ENCODE measurements around the gene CLMN.
"Not testable (repeated sequence)": the region's sequence is repeated elsewhere in the genome, so short reads cannot be mapped to it uniquely, and the experiment has no call there.

CLMN gene

DNA sequence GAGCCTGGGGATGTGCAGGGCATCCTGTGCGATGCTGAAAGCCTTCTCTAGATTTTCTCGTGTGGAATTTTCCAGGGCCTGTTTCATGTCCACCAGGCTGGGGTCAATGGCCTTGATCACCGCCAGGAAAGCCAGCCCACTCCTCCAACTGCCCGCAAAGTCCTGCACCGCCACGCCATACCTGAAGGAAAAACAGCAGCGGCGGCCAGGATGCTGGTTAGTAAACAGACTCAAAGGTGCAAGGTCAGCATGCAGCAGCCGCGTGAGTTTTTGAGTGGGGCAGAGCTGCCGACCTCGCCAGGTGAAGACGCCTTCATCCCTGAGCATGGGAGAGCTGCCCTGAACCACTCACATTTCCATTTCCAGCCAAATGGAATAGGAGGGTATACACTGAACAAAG is 109.0 kb downstream of the CLMN start:
- no peak for DNase-seq

DNA sequence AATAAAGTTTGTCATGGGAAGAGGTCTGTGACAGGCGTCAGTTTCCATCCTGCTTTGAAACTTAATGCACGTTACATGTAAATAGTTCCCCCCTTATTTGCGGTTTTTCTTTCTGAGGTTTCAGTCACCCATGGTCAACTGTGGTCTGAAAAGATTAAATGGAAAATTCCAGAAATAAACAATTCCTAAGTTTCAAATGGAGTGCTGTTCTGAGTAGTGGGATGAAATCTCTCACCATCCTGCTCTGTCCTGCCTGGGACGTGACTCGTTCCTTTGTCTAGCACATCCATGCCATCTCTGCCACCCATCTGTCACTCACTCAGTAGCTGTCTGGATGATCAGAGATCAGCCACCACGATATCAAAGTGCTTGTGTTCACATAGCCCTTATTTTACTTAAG is 111.1 kb downstream of the CLMN start:
- DNase-seq, result no peak

DNA sequence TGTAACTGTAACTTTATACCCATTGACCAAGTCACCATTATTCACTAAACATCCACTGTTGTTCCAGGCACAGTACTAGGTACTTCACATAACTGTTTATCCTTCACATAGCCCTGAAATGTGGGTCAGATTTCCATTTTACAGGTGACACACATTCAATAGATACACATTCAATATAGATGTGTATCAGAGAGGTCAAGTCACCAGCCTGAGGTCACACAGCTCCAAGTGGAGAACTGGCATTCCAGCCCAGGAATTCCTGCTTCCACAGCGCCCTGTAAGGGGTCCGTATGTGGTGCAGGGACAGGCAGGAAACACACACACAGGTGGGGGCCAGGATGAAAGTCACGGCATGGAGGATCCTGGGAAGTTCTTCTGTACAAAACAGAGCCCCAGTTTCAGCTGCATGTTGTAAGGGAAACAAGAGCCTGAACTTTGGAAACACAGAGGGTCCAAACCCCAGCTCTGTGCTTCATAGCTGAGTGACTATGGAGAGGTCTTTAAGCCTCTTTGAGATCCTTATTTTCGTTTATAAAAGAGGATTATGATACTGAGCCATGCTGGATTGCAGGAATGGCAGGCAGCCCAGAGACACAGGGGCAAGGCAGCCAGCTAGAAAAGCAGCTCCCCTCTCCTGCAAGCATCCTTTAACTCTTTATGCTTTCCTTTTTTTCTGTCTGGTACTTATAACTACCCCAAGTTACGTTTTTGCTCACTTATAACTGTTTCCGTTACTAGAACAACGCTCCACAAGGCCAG is 112.1 kb downstream of the CLMN start:
- no peak for DNase-seq

DNA sequence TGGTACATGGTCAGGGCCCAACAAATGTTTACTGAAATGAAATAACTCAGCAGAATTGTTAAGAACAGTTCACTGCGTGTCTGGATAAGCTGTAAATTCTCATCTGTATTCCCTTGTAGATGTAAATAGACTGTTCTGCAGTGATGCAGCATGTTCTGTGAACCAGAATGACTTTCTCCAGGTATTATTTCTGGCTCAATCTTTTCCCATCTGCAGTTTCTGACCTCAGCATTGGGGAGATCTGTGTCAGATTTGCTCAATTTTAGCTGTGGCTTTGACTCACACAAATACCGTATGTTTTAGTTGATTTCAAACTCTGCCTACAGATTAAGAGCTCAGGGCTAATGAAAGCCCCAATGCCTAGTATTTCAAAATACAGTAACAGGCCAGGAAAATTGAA is 113.2 kb downstream of the CLMN start:
- DNase-seq, result no peak

DNA sequence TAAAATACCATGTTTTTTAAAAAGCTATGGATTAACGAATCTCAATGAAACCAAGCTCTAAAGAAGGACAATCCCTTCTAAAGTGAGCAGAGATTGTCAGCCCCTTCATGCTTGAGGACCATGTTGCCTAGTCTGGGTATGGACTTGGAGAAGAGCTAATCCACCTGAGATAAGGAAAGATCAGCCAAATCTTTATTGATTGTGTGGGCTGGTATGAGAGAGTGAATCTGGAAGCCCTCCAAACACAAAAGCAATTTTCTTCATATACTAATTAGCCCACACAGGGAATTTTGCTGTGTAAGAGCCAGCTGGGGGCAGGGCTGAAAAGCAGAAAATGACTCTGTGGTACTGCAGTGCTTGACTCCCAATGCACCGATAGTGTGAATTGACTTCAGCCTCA is 115.0 kb downstream of the CLMN start:
- peak; percentile 65 for DNase-seq

DNA sequence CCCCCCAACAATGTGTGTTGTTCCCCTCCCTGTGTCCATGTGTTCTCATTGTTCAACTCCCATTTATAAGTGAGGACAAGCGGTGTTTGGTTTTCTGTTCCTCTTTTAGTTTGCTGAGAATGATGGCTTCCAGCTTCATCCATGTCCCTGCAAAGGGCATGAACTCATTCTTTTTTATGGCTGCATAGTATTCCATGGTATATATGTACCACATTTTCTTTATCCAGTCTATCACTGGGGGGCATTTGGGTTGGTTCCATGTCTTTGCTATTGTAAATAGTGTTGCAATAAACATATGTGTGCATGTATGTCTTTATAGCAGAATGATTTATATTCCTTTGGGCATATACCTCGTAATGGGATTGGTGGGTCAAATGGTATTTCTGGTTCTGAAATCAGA is 118.0 kb downstream of the CLMN start:
- DNase-seq, result not testable (repeated sequence)

DNA sequence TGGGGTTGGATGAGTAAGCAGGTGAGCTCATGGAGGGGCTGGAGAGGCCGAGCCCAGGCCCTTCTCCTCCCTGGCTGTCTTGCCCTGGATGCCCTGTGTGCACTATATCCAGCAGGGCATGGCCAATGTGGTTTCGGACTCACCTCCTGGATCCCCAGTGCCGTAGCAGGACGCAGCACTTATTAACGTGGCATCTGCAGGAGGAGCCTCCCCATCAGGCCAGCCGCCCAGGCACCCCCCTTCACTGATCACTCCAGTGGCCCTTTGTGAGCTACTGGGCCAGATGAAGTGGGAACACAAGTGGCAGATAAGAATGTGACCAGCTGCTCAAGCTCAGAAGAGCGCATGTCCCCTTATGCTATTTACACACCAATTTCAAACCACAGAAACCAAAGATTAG is 119.3 kb downstream of the CLMN start:
- DNase-seq, result peak; percentile 88

DNA sequence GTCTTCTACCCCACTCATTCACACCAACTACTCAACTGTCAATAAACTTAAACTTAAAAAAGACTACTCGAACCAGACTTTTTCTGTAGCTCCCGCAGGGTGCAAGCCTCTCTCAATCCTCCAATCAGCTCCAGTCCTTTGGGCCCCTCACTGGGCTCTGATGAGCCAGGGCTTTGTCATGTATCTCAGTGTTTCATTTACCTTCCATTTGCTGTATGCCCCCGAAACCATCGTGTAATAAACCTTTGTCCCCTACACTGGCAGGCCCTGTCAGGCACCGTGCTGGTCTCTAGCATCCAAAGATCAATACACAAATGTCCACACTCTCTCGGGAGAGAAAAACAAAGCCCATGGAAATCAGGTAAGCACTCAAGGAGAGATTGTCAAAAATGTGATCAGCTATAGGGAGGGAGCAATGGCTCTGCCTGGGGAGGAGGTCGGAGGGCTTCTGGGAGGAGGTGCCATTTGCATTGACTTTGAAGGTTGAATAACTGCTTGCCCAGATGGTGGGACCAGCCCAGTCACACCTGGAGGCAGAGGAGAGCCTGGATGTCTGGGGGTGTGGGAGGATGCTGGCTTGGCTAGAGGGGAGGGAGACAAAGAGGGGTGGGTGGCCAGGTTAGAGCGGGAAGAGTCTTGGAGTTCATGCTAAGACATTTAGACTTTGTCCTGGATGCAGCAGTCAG is 120.3 kb downstream of the CLMN start:
- no peak for DNase-seq

DNA sequence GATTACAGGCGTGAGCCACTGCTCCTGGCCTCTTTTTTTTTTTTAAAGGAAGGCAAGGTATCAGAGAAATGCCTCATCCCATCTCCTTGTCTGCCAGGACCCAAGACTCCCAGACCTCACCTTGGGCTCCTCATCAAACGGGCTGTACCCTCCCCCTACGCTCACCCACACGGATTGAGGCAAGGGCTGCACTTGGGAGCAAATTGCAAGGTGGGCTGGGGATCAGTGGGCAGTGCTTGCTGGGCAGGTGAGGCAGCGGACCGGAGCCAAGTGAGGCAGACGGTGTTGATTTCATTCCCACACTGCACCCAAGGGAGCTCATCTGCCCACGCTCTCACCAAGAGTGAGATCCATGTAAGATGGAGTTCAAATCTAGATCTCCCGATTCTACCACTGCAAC is 121.4 kb downstream of the CLMN start:
- DNase-seq, result no peak

DNA sequence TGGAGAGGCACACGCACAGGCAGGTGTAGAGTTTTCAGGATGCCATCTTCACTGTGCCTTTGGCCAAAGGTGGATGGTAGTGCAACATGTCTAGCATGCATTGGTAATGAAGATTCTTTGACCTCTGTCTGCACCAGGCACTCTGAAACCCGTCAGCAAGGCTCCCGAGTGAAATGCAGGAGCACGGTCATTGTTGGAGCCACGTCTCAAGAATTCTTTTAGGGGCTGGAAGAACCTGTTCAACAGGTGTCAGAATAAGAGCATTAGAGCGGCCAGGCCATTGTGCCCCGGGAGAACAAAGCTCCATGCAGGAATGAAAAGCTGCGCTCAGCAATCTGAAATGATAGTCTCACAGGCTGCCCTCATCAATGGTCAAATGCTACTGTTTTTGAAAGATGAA is 122.2 kb downstream of the CLMN start:
- DNase-seq, result no peak

DNA sequence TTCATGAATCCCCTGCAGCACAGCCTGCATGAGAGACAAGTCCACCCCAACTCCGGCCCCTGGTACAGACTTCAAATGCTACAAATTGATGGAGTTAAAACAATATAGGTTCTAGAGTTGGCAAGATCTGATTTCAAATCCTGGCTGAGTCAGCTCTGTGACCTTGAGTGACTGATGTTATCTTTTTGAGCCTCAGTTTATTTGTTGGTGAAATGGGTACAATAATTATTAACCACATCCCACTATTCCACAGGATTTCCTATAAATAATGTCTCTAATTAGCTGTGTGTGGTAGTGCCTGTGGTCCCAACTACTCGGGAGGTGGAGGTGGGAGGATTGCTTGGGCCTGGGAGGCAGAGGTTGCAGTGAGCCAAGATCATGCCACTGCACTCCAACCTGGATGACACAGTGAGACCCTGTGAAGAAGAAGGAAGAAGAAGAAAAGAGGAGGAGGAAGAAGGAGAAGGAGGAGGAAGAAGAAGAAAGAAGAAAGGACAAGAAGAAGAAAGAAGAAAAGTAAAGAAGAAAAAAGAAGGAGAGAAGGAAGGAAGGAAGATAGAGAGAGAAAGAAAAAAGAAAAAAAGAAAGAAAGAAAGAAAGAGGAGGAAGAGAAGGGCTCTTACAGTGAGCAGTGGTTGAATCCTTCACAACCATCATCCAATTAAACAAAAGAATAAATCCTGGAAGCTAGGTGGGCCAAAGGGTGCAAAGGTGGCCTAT is 122.7 kb downstream of the CLMN start:
- no peak for DNase-seq

DNA sequence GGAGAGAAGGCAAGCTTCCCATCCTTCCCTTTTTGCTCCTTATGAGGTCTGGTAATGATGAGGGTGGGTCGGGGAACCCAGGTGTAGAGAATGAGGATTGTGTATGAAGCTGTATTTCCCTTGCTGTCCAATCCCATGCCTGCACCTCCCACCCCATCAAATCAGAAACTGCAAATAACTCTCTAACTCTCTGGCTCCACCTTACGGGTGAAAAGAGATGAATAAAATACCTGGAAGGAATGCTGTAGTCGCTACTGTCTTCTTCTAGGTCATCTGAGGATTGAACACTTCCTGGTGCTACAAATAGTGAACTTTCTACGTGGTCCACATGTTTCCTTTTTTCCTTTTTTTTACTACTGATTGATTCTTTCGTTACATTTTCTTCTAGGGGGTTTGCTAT is 123.4 kb downstream of the CLMN start:
- no peak for DNase-seq

DNA sequence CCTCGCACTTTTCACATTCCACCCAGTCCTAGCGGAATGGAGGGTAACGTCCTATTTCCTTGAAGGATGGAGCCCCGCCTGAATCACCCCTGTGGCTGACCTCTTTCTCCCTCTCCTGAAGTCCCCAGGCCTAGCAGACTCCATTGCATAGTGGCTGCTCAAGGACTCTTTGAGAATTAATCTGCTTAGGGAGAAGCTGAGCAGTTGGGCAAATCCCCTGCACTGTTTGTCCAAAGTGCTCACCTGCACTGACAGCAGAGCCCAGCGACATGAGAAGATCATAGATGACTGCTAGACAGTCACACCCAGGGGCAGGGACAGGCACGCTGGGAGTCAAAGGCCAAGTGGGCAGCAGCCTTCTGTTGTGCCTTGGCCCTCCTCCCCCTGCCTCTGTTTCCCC is 124.7 kb downstream of the CLMN start:
- no peak for DNase-seq

DNA sequence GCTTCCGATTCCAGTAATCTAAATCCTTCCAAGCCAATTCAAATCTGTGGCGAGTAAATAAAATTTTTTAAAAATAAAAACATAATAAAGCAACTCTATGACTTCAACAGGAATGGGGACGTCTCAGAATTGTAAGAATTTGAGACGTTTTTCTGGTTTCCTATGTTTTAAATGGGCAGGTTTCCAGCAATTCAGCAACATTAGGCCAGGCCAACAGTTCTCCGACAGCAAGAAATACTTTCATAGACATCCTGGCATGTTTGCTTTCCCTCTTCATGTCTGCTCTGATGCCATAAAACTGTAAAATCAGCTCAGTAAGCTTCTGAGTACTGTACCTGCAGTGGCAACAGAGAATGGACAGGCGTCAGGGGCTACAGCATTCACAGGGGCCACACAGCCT is 126.6 kb downstream of the CLMN start:
- DNase-seq, result peak; percentile 47

DNA sequence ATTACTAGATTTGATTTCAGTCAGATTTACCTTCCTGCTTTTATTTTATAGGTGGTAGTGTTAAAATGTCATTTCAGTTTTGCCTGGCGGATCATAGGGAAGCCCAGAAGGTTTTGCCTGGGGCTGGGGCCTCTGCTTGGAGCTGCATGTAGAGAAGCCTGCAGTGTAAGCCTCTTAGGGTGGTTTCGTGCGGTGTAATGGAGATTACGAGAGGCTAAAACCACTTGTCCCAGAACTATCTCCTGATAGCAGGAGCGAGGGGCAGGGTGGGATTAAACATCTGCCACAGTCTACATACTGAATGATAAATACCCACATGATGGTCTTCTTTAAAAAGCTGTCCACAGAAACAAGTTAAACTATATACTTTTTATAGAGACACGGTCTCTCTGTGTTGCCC is 127.4 kb downstream of the CLMN start:
- DNase-seq, result no peak

DNA sequence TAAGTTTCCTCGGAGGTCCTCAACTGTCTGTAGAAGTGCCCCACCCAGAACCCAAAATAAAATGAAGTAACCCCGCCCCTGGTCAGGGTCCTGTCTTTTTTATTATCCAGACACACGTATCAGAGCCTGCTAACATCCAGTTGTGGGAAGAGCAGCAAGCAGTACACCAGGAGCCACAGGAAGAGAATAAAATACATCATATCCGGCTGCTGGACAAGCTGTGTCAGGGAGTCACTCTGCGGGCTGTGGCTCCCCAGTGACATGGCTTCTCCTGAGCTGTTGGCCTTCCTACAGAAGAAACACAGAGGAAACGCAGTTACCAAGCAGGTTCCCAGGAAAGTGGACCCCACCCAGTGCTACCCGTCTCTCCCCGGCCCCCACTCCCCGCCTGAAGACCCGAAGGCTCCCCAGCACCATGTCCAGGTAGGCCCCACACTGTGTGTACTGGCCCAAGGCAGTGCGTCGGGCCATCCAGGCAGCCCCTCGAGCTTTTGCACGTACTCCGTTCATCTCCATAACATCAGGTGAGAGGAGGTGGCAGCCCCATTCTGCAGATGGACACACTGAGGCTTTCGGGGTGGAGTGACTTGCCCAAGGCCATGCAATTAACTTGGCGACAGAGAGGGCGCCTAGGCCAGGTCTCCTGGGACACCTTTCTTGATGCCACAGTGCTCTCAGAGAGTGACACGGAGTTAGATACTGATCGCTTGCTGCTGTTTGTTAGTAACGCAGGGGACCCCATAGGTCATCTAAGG is 128.1 kb downstream of the CLMN start:
- no peak for DNase-seq

DNA sequence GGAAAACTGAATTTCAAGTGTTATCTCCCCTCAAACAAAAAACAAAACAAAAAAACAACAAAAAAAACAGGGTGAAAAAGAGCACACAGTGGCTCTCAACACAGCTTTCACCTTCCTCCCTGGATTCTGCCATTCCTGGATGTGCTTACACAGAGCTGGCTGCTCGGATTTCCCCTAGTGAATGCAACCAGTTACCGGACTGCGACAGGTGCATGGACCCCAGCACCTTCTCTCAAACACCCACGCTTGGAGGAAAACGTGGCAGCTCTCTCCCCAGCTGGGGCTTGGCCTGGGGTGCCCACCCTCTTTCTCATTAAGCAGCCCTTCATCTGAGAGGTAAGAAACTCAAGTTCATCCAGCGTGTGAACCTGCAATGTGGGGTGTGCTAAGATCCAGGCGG is 128.9 kb downstream of the CLMN start:
- DNase-seq, result no peak

DNA sequence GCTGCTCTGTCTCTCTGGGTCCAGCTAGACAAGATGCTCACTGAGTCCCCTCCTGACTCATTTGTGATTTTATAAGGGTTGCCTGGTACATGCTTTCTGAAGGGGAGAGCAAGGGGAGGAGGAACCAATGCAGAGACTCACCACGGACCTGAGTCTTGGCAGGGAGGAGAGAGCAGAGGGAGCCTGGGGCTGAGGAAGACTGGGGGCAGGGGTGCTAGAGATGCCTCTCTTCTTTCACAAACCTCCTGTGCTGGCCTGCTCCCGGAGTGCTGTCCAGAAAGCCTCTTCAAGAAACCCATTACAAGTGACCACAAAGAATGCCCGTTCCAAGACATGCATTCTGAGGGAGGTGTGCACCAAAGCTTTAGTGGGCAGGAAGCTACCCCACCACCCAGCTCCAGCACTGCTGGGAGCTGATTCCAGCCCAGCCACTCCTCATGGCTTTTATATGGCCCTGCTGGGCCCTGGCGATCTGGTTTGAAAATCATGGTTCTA is 129.3 kb downstream of the CLMN start:
- no peak for DNase-seq

DNA sequence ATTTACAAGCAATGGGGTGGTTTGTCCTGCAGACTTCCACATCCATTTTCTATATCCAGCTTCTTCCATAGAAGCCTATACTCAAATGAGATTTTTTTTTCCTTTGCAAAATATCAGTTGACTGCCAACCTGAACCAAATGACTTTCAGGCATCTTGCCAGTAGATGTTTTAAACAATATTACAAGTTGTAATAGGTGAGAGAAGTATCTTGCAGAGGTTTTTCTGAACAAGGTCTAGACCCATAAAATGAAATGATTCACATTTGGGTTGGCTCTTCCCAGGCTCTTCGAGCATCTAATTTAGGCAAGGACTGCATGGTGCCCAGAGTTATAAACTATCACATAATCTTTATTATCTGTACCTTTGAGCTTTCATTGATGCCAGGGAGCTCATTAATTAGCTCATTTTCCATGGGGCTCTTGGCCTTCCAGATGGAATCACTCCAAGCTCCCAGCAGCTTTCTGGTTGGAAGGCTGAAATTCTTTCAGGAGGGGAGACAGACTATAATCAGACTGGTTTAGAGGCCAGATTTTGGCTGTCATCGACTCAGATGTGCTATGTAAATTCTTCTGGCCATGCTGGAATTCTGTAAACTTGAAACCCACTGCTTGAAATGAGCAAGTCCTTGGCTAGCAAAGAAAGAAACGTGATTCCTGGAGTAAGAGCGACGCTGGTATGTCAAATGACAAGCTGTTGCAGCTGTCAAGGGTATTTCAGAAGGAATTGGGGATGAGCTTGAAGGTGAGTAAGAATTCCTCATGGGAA is 130.2 kb downstream of the CLMN start:
- peak; percentile 78 for DNase-seq

DNA sequence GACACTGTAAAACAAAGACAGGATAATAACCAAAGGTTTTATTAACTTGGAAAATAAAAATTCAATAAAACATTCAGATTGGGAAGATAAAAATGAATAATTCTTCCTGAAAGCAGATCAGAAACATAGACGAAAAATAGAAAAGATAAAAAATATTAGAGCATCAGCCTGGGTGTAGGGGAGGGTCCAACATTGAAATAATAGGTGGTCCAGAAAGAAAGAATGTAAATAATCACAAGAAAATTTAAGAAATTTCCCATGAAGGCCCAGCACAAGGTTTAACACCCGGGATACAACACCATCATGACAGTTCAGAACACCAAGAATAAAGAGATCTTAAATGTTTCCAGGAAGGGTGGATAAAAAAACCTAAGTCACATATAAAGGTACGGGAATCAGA is 131.3 kb downstream of the CLMN start:
- DNase-seq, result no peak

DNA sequence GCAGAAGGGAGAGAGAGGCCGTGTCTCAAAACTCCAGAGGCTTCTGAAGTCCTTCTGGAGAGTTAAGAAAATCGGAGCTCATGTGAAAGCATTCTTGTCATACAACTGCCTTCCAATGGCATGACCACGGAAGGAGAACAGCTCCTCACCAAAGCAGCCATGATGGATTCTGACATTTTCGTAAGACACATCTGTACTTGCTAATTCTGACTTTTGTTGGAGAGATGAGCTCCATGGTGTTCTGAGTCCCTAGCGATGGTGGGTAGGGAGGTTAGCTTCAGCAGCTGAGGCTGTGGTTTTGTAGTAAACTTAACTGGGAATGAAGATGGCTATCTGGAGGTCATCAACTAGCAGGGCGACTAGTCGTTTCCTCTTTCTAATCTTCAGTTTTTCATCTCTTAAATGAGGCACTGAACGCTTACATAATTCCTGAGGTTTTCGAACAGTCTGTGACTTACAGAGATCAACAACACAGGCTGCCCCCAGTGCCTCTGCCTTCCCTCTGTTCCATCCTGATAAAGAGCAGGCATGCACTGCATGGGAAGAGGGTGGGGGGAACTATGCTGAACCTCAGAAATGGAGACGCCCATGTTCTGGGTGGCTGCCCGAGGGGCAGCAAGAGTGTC is 133.8 kb downstream of the CLMN start:
- DNase-seq, result no peak

Data from NCI-H1092 treated with DMSO at 0.1 percent for 48 hours (cell line).